Right atrium auricular region (tissue), 2 donors: Measurements from ENCODE around the gene WFDC9. TPM values are rescaled to one million over a fixed set of nuclear protein-coding genes. Genes with fewer than 3 reads are reported as not detected.
"Not testable (repeated sequence)": the region's sequence is repeated elsewhere in the genome, so short reads cannot be mapped to it uniquely, and the experiment has no call there.

ENCODE experiments used
- DNase-seq: peaks from one replicate; pipeline ENCODE4 v3.0.0-alpha.2; 2019; ENCODE audit warnings: low spot score
- H3K27ac ChIP-seq, 2 donors: fragments of 200-600 bp; sonication (generic); 1 replicate in 1 of 2; 2 replicates in 1 of 2; pipeline ENCODE4 v1.5.1; 2016 to 2019
- H3K27me3 ChIP-seq, 2 donors: fragments of 200-600 bp; sonication (generic); one replicate each; pipeline versions ENCODE4 v1.5.1 to v1.6.0; 2017 to 2019
- H3K36me3 ChIP-seq: fragments of 200-600 bp; sonication (generic); one replicate; pipeline ENCODE4 v1.5.1; 2016
- H3K4me1 ChIP-seq, 2 donors: fragments of 200-600 bp; sonication (generic); one replicate each; pipeline versions ENCODE4 v1.5.1 to v1.6.0; 2017 to 2019
- H3K4me3 ChIP-seq, 2 donors: fragments of 200-600 bp; sonication (generic); 1 replicate in 1 of 2; 2 replicates in 1 of 2; pipeline ENCODE4 v1.5.1; 2017 to 2019; ENCODE audit warnings: mild to moderate bottlenecking in 1 of 2, moderate library complexity in 1 of 2
- H3K9me3 ChIP-seq, 2 donors: fragments of 200-600 bp; sonication (generic); one replicate each; pipeline ENCODE4 v1.5.1; 2019
- CTCF ChIP-seq, 2 donors: fragments of 200-600 bp; sonication (generic); IDR thresholded peaks; one replicate each; pipeline ENCODE4 v1.5.1; 2019; ENCODE audit warnings: antibody characterized with exemption in 2 of 2
- total RNA-seq, 2 donors: library from RNA; depleted of rRNA; stranded (reverse); fragments of >200 nt; gene quantifications; one replicate each; pipeline ENCODE4 v1.1.0, GENCODE V29; 2016

Gene WFDC9
- total RNA-seq, 2 donors from 2014 or later, result not detected

- Histone ChIP-seq H3K27ac (no peak overlapping the region), H3K4me1 (no peaks in the 10 kb centered on the region), H3K36me3 (no peaks in the 10 kb centered on the region), H3K27me3 (no peaks in the 10 kb centered on the region), H3K9me3 (peaks cover 0 to 26% of the 10 kb centered on the region in 2 donors), H3K4me3 (no peak overlapping the region)
- no peak for TF ChIP-seq CTCF (IDR thresholded peaks at IDR 0.05)
- no peak for DNase-seq
These were observed 23.3 kb downstream of the WFDC9 start for GRCh38 chr20:45607810-45608209.

GRCh38 chr20:45595235-45595634, 35.8 kb downstream of the WFDC9 start:
- Histone ChIP-seq H3K4me1 (no peaks in the 10 kb centered on the region), H3K9me3 (peaks cover 0 to 7% of the 10 kb centered on the region in 2 donors), H3K27ac (no peak overlapping the region), H3K4me3 (no peak overlapping the region), H3K27me3 (no peaks in the 10 kb centered on the region), H3K36me3 (no peaks in the 10 kb centered on the region)
- no peak for TF ChIP-seq CTCF (IDR thresholded peaks at IDR 0.05)
- DNase-seq, result no peak

GRCh38 chr20:45593498-45593897, 37.6 kb downstream of the WFDC9 start:
- Histone ChIP-seq H3K27me3 (no peaks in the 10 kb centered on the region), H3K9me3 (peaks cover 0 to 7% of the 10 kb centered on the region in 2 donors), H3K4me1 (no peaks in the 10 kb centered on the region), H3K4me3 (no peak overlapping the region), H3K36me3 (no peaks in the 10 kb centered on the region), H3K27ac (no peak overlapping the region)
- TF ChIP-seq CTCF (IDR thresholded peaks at IDR 0.05), result no peak
- no peak for DNase-seq

GRCh38 chr20:45592574-45593189, 38.4 kb downstream of the WFDC9 start:
- H3K27me3 ChIP-seq, result no peaks in the 10 kb centered on the region
- no peak overlapping the region for H3K27ac ChIP-seq
- H3K9me3 ChIP-seq, result peaks cover 0 to 7% of the 10 kb centered on the region in 2 donors
- no peak overlapping the region for H3K4me3 ChIP-seq
- no peaks in the 10 kb centered on the region for H3K4me1 ChIP-seq
- no peaks in the 10 kb centered on the region for H3K36me3 ChIP-seq
- peak in 1 of 2 donors; percentile 34 for TF ChIP-seq CTCF (IDR thresholded peaks at IDR 0.05)
- no peak for DNase-seq

- H3K27ac ChIP-seq, result no peak overlapping the region
- TF ChIP-seq CTCF (IDR thresholded peaks at IDR 0.05), result no peak
- H3K4me3 ChIP-seq, result no peak overlapping the region
- peaks cover 0 to 7% of the 10 kb centered on the region in 2 donors for H3K9me3 ChIP-seq
- H3K36me3 ChIP-seq, result no peaks in the 10 kb centered on the region
- H3K4me1 ChIP-seq, result no peaks in the 10 kb centered on the region
- no peaks in the 10 kb centered on the region for H3K27me3 ChIP-seq
- DNase-seq, result no peak
These were observed 41.4 kb downstream of the WFDC9 start for GRCh38 chr20:45589725-45590124.

- Histone ChIP-seq H3K4me1 (no peaks in the 10 kb centered on the region), H3K4me3 (no peak overlapping the region), H3K27me3 (no peaks in the 10 kb centered on the region), H3K27ac (no peak overlapping the region), H3K36me3 (no peaks in the 10 kb centered on the region), H3K9me3 (peaks cover 0 to 7% of the 10 kb centered on the region in 2 donors)
- TF ChIP-seq CTCF (IDR thresholded peaks at IDR 0.05), result no peak
- no peak for DNase-seq
These were observed 42.3 kb downstream of the WFDC9 start for GRCh38 chr20:45588800-45589199.

- not testable (repeated sequence) for DNase-seq, H3K27me3 ChIP-seq, H3K9me3 ChIP-seq, H3K4me3 ChIP-seq, H3K4me1 ChIP-seq, H3K36me3 ChIP-seq, H3K27ac ChIP-seq
These were observed 45.1 kb downstream of the WFDC9 start for GRCh38 chr20:45585986-45586385.

- not testable (repeated sequence) for H3K27me3 ChIP-seq, H3K27ac ChIP-seq, H3K4me1 ChIP-seq
These were observed 46.8 kb downstream of the WFDC9 start for GRCh38 chr20:45584294-45584693.

More at GRCh38 chr20:45584294-45584693, 46.8 kb downstream of the WFDC9 start:
- not testable (repeated sequence) for H3K36me3 ChIP-seq, DNase-seq, H3K4me3 ChIP-seq, H3K9me3 ChIP-seq
